Measurements from ENCODE around the gene NCEH1.
"Not testable (repeated sequence)": the region's sequence is repeated elsewhere in the genome, so short reads cannot be mapped to it uniquely, and the experiment has no call there.

NCEH1 gene

DNA sequence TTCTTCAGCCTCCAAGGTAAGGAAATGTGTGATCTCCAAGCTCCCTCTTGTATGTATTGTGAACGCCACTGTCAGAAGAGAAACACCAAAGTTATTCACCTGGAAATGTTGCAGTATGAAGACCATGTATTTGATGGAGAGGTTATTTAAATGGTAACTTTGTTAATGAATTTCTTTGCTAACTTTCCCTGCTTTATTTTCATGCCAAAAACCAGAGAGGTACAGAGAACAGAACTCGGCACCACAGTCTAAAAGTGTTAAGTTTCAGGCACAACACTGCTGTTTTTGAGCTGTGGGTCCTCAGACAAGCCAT lies 114.5 kb downstream of the NCEH1 start:
- Histone ChIP-seq H3K4me1 (ENCODE audit: insufficient read depth, low read length, poor library complexity, severe bottlenecking) (peaks cover 17% of the 10 kb centered on the region), H3K4me2 (ENCODE audit: low read depth, low read length, poor library complexity, severe bottlenecking) (peak overlapping the region; percentile 75), H3K79me2 (ENCODE audit: insufficient read depth, low read length) (no peaks in the 10 kb centered on the region)

DNA sequence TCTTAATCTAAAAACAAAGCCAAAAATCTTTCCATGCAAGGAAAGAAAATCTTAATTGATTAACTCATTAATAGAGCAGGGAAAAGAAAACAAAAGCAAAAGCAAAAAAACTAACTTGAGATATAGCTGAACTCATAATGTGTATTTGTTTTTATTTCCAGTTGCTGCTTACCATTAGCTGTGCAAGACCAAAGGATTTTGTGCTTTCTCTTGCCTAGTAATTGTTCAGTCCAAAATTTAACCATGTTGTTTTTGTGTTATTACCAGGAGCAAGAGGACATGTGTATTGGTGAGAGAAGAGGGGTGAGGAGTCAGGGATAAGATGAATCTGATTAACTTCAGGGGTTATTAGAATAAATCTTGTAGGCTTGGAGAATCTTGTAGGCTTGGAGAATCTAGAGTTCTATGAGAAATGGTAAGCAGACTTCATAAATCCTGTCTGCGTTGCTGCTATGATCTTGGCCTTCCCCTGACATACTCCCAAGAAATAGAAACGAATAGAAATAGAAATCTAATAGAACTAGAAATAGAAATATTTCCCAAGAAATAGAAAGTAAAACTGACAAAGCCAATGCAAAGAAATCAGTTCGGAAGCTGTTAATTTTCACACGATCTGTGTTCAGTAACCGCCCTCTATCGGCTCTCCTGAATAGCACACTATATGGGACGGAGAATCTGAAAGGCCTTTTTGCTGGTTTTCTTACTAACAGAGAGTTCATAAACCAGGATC lies 115.0 kb downstream of the NCEH1 start:
- no peaks in the 10 kb centered on the region for H3F3A ChIP-seq (ENCODE audit: low read depth)
- TF ChIP-seq EZH2phosphoT487 (IDR thresholded peaks at IDR 0.05; ENCODE audit: borderline replicate concordance): no peak
- TF ChIP-seq, protein P1, sequence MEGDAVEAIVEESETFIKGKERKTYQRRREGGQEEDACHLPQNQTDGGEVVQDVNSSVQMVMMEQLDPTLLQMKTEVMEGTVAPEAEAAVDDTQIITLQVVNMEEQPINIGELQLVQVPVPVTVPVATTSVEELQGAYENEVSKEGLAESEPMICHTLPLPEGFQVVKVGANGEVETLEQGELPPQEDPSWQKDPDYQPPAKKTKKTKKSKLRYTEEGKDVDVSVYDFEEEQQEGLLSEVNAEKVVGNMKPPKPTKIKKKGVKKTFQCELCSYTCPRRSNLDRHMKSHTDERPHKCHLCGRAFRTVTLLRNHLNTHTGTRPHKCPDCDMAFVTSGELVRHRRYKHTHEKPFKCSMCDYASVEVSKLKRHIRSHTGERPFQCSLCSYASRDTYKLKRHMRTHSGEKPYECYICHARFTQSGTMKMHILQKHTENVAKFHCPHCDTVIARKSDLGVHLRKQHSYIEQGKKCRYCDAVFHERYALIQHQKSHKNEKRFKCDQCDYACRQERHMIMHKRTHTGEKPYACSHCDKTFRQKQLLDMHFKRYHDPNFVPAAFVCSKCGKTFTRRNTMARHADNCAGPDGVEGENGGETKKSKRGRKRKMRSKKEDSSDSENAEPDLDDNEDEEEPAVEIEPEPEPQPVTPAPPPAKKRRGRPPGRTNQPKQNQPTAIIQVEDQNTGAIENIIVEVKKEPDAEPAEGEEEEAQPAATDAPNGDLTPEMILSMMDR (conservative IDR thresholded peaks at IDR 0.05; ENCODE audit: low read length): peak; percentile 96
- H3K9ac ChIP-seq (ENCODE audit: low read depth, low read length, poor library complexity, severe bottlenecking): peak overlapping the region; percentile 42
- no peaks in the 10 kb centered on the region for H3K9me3 ChIP-seq (ENCODE audit: insufficient read depth, low read depth, low read length)
- peak overlapping the region; percentile 80 for H2AFZ ChIP-seq (ENCODE audit: low read length)
- no peaks in the 10 kb centered on the region for H3K9me2 ChIP-seq (replicated peaks; ENCODE audit: low read depth, low read length)
- peak overlapping the region; percentile 68 for H3K4me3 ChIP-seq (ENCODE audit: low read length, poor library complexity, severe bottlenecking)
- H3K27me3 ChIP-seq (ENCODE audit: insufficient read depth, low read length, poor library complexity, severe bottlenecking): no peaks in the 10 kb centered on the region
- H3K79me2 ChIP-seq (ENCODE audit: insufficient read depth, low read length): no peaks in the 10 kb centered on the region
- peaks cover 20% of the 10 kb centered on the region for H3K4me1 ChIP-seq (ENCODE audit: insufficient read depth, low read length, poor library complexity, severe bottlenecking)
- no peaks in the 10 kb centered on the region for H3K36me3 ChIP-seq (ENCODE audit: insufficient read depth, low read length)
- H4K20me1 ChIP-seq (ENCODE audit: insufficient read depth, low read length, poor library complexity, severe bottlenecking): no peaks in the 10 kb centered on the region
- peak overlapping the region; percentile 75 for H3K4me2 ChIP-seq (ENCODE audit: low read depth, low read length, poor library complexity, severe bottlenecking)

More for the DNA sequence above, 114.5 kb downstream of the NCEH1 start:
- H3F3A ChIP-seq (ENCODE audit: low read depth): no peaks in the 10 kb centered on the region
- no peak overlapping the region for H3K9ac ChIP-seq (ENCODE audit: low read depth, low read length, poor library complexity, severe bottlenecking)
- H3K27me3 ChIP-seq (ENCODE audit: insufficient read depth, low read length, poor library complexity, severe bottlenecking): no peaks in the 10 kb centered on the region
- no peaks in the 10 kb centered on the region for H4K20me1 ChIP-seq (ENCODE audit: insufficient read depth, low read length, poor library complexity, severe bottlenecking)
- H3K9me3 ChIP-seq (ENCODE audit: insufficient read depth, low read depth, low read length): no peaks in the 10 kb centered on the region
- TF ChIP-seq, protein P1 (conservative IDR thresholded peaks at IDR 0.05; ENCODE audit: low read length): peak; percentile 13; the same call in 1 of the 2 replicates
- no peak for TF ChIP-seq EZH2phosphoT487 (IDR thresholded peaks at IDR 0.05; ENCODE audit: borderline replicate concordance)
- H3K4me3 ChIP-seq (ENCODE audit: low read length, poor library complexity, severe bottlenecking): peak overlapping the region; percentile 68
- no peaks in the 10 kb centered on the region for H3K9me2 ChIP-seq (replicated peaks; ENCODE audit: low read depth, low read length)
- H2AFZ ChIP-seq (ENCODE audit: low read length): peak overlapping the region; percentile 80
- H3K36me3 ChIP-seq (ENCODE audit: insufficient read depth, low read length): no peaks in the 10 kb centered on the region

DNA sequence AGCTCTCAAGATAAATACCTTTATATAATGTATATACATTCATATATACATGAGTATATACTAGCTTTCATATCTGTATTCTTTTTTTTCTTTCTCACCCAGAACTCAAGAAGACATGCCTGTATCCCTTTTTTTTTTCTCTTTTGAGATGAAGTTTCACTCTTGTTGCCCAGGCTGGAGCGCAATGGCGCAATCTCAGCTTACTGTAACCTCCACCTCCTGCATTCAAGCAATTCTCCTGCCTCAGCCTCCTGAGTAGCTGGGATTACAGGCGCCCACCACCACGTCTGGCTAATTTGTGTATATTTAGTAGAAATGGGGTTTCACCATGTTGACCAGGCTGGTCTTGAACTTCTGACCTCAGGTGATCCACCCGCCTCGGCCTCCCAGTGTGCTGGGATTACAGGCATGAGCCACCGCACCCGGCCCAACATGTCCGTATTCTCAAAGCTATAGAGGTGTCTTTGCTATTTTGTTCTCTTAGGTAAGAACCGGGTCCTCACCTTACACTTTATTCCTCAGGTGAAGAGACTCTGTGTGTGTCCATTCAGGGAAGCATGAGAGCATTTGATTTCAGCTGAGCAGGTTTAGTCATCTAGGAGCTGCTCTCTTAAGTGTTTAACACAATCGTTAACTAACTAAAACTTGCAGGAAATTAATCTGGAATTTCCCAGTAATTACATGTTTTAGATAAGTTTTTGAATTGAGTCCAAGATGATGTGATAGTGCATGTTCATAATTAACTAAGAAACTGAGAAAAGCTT lies 115.8 kb downstream of the NCEH1 start:
- H3K36me3 ChIP-seq (ENCODE audit: insufficient read depth, low read length); H3K9me2 ChIP-seq (replicated peaks; ENCODE audit: low read depth, low read length); H3K9me3 ChIP-seq (ENCODE audit: insufficient read depth, low read depth, low read length); H3K79me2 ChIP-seq (ENCODE audit: insufficient read depth, low read length); H3F3A ChIP-seq (ENCODE audit: low read depth); H3K27me3 ChIP-seq (ENCODE audit: insufficient read depth, low read length, poor library complexity, severe bottlenecking); H3K9ac ChIP-seq (ENCODE audit: low read depth, low read length, poor library complexity, severe bottlenecking); H3K4me3 ChIP-seq (ENCODE audit: low read length, poor library complexity, severe bottlenecking); H4K20me1 ChIP-seq (ENCODE audit: insufficient read depth, low read length, poor library complexity, severe bottlenecking): not testable (repeated sequence)
- H2AFZ ChIP-seq (ENCODE audit: low read length): peak overlapping the region; percentile 80
- peaks cover 20% of the 10 kb centered on the region for H3K4me1 ChIP-seq (ENCODE audit: insufficient read depth, low read length, poor library complexity, severe bottlenecking)
- H3K4me2 ChIP-seq (ENCODE audit: low read depth, low read length, poor library complexity, severe bottlenecking): peak overlapping the region; percentile 75
